Measurements from ENCODE around the gene SNRK. TPM values are rescaled to one million over a fixed set of nuclear protein-coding genes. Genes with fewer than 3 reads are reported as not detected.
"Not testable (repeated sequence)": the region's sequence is repeated elsewhere in the genome, so short reads cannot be mapped to it uniquely, and the experiment has no call there.

SNRK gene
- total RNA-seq, 1 experiment from 2014 or later, result 11.8 TPM

DNA sequence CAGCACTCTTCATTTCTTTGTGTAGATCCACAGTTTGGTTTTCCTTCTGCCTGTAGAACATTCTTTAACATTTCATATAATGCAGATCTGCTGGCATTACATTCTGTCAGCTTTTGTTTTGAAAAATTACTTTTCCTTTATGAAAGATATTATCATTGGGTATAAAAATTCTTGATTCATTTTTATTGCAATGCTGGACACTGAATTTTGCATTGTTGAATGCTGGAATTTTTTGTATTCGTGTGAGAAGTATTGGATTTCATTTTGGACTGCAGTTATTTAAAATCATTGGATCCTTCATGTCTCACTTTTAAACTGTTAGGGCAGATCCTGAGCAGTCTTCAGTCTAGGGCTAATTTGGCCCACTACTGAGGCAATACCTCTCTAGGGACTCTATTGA is 67.1 kb downstream of the SNRK start (continued):
- TF ChIP-seq NR3C1 (CRISPR knock-in tag; conservative IDR thresholded peaks at IDR 0.05; ENCODE audit: low read depth) (no peak), MAX (CRISPR knock-in tag; IDR thresholded peaks at IDR 0.05) (no peak), NFATC4 (CRISPR knock-in tag; IDR thresholded peaks at IDR 0.05) (no peak)
- TF ChIP-seq, protein P1, sequence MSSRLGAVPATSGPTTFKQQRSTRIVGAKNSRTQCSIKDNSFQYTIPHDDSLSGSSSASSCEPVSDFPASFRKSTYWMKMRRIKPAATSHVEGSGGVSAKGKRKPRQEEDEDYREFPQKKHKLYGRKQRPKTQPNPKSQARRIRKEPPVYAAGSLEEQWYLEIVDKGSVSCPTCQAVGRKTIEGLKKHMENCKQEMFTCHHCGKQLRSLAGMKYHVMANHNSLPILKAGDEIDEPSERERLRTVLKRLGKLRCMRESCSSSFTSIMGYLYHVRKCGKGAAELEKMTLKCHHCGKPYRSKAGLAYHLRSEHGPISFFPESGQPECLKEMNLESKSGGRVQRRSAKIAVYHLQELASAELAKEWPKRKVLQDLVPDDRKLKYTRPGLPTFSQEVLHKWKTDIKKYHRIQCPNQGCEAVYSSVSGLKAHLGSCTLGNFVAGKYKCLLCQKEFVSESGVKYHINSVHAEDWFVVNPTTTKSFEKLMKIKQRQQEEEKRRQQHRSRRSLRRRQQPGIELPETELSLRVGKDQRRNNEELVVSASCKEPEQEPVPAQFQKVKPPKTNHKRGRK (CRISPR knock-in tag; IDR thresholded peaks at IDR 0.05; ENCODE audit: borderline replicate concordance), result no peak

DNA sequence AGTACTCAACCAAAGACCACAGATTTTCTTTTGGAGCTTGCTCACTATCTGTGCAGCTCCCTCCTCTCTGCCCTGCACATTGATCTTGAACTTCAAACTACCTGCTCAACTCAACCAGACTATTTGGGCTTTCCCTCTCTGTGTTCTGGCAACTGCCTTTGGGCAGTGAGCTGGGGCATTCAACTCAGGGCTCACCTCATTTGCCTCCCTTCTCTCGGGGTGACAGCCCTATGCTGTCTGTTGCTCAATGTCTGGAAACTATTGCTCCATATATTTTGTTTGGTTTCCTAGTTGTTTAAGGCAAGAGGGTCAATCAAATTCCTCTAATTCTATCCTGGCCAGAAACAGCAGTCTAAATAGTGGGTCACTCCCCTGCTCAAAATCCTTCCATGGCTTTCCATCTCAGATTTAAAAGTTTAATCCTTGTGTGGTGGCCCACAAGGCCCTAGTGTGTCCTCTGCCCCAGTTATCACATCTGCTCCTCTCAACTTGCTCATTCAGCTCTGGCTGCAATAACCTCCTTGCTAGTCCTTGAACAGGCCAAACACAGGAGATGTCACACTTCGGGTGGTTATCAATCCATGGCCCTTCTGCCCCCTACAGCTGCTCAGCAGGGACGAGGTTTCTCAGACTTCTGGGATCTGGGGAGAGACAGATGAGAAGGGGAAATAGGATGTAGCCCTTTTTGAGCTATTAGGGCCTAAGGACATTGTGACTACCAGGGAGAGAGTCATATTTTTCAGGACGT is 67.8 kb downstream of the SNRK start:
- Mint-ChIP-seq H3K9me3 (peaks cover 32% of the 10 kb centered on the region), H3K4me3 (no peak overlapping the region), H3K27ac (no peak overlapping the region), H3K27me3 (ENCODE audit: low read depth) (peaks cover 54% of the 10 kb centered on the region), H3K36me3 (peaks cover 21% of the 10 kb centered on the region; the same call in 1 of the 2 replicates), H3K4me1 (no peaks in the 10 kb centered on the region)
- DNase-seq (ENCODE audit: low spot score) (no peak), ATAC-seq (no peak)
- ChIA-PET CTCF (interaction anchor here (1.3 kb wide), 1 partner anchor 149 kb away, joined by 3 read pairs; no protein-coding TSS in a partner anchor), POLR2A (no interaction called here)
- TF ChIP-seq NR1H2 (CRISPR knock-in tag; IDR thresholded peaks at IDR 0.05), result no peak
- no peak for TF ChIP-seq ZNF425 (CRISPR knock-in tag; conservative IDR thresholded peaks at IDR 0.05)
- TF ChIP-seq PRRX2 (CRISPR knock-in tag; IDR thresholded peaks at IDR 0.05), result no peak
- TF ChIP-seq, protein P2, sequence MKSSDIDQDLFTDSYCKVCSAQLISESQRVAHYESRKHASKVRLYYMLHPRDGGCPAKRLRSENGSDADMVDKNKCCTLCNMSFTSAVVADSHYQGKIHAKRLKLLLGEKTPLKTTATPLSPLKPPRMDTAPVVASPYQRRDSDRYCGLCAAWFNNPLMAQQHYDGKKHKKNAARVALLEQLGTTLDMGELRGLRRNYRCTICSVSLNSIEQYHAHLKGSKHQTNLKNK (CRISPR knock-in tag; IDR thresholded peaks at IDR 0.05), result no peak
- TF ChIP-seq, protein P1 (CRISPR knock-in tag; IDR thresholded peaks at IDR 0.05; ENCODE audit: borderline replicate concordance), result no peak
- TF ChIP-seq CREB1 (CRISPR knock-in tag; IDR thresholded peaks at IDR 0.05), result no peak
- 0 out of 2 replicates have a peak, but pooled peaks have one; percentile 17 for TF ChIP-seq GABPB1 (CRISPR knock-in tag; IDR thresholded peaks at IDR 0.05)
- no peak for TF ChIP-seq RORB (CRISPR knock-in tag; IDR thresholded peaks at IDR 0.05)

DNA sequence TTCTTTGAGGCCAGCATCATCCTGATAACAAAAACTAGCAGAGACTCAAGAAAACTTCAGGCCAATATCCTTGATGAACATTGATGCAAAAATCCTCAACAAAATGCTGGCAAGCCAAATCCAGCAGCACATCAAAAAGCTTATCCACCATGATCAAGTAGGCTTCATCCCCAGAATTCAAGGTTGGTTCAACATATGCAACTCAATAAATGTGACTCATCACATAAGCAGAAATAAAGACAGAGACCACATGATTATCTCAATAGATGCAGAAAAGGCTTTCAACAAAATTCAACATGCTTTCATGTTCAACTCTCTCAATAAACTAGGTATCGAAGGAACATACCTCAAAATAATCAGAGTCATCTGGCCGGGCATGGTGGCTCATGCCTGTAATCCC is 69.7 kb downstream of the SNRK start:
- not testable (repeated sequence) for ATAC-seq; H3K4me3 Mint-ChIP-seq; DNase-seq (ENCODE audit: low spot score); H3K27ac Mint-ChIP-seq
- H3K36me3 Mint-ChIP-seq, result peaks cover 21% of the 10 kb centered on the region; the same call in 1 of the 2 replicates
- CTCF ChIA-PET, result interaction anchor here (1.4 kb wide), 1 partner anchor 194 kb away, joined by 3 read pairs; no protein-coding TSS in a partner anchor
- H3K9me3 Mint-ChIP-seq, result peaks cover 32% of the 10 kb centered on the region
- H3K27me3 Mint-ChIP-seq (ENCODE audit: low read depth), result peaks cover 54% of the 10 kb centered on the region
- POLR2A ChIA-PET, result interaction anchor here (0.6 kb wide), 1 partner anchor 27 kb away, joined by 3 read pairs; no protein-coding TSS in a partner anchor
- peaks cover 16% of the 10 kb centered on the region for H3K4me1 Mint-ChIP-seq

DNA sequence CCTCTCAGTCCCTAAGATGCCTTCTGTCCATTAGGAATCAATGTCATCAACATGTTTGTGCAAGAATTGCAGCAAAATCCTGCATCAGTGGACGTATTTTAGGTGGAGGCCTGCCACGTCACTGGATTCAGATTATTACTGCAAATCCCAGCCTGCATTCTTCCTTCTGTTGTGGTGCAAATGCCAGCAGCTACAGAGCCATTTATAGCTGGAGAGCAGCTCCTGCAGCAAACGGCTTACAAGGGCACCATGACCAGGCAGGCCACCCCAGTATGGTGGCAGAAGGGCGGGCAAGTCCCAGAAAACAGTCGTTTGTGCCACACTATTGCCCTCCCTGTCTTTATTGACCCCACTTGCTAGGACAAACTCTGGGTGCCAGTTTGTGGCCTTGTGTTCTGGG is 74.7 kb downstream of the SNRK start:
- no peak overlapping the region for H3K4me3 Mint-ChIP-seq
- H3K27me3 Mint-ChIP-seq (ENCODE audit: low read depth), result peaks cover 26% of the 10 kb centered on the region
- ChIA-PET POLR2A (no interaction called here), CTCF (interaction anchor here (1.5 to 1.8 kb wide), 2 partner anchors 12 to 17 kb away, joined by 4 to 6 read pairs; no protein-coding TSS in a partner anchor)
- ATAC-seq (no peak), DNase-seq (ENCODE audit: low spot score) (no peak)
- H3K4me1 Mint-ChIP-seq, result peaks cover 28% of the 10 kb centered on the region
- peaks cover 1% of the 10 kb centered on the region; the same call in 1 of the 2 replicates for H3K36me3 Mint-ChIP-seq
- no peak overlapping the region for H3K27ac Mint-ChIP-seq
- H3K9me3 Mint-ChIP-seq, result peaks cover 6% of the 10 kb centered on the region
- TF ChIP-seq JUN (CRISPR knock-in tag; IDR thresholded peaks at IDR 0.05), result no peak
- no peak for TF ChIP-seq ATF3 (CRISPR knock-in tag; conservative IDR thresholded peaks at IDR 0.05)
- no peak for TF ChIP-seq ATF6 (CRISPR knock-in tag; IDR thresholded peaks at IDR 0.05)
- no peak for TF ChIP-seq ETV6 (CRISPR knock-in tag; IDR thresholded peaks at IDR 0.05)
- TF ChIP-seq AFF4 (CRISPR knock-in tag; IDR thresholded peaks at IDR 0.05; ENCODE audit: borderline replicate concordance), result no peak

Measured in WTC11 (cell line).